ENCODE measurements around the gene NAV2.

NAV2 gene

GRCh38 chr11:20058749-20059458 lies 346.3 kb downstream of the NAV2 start:
- peak; percentile 25 for DNase-seq (ENCODE audit: low read depth)
- TF ChIP-seq, protein P1, sequence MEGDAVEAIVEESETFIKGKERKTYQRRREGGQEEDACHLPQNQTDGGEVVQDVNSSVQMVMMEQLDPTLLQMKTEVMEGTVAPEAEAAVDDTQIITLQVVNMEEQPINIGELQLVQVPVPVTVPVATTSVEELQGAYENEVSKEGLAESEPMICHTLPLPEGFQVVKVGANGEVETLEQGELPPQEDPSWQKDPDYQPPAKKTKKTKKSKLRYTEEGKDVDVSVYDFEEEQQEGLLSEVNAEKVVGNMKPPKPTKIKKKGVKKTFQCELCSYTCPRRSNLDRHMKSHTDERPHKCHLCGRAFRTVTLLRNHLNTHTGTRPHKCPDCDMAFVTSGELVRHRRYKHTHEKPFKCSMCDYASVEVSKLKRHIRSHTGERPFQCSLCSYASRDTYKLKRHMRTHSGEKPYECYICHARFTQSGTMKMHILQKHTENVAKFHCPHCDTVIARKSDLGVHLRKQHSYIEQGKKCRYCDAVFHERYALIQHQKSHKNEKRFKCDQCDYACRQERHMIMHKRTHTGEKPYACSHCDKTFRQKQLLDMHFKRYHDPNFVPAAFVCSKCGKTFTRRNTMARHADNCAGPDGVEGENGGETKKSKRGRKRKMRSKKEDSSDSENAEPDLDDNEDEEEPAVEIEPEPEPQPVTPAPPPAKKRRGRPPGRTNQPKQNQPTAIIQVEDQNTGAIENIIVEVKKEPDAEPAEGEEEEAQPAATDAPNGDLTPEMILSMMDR (conservative IDR thresholded peaks at IDR 0.05; ENCODE audit: low read length): no peak
- no peak overlapping the region for H3K4me3 ChIP-seq (ENCODE audit: low read length)

- H3K4me3 ChIP-seq (ENCODE audit: low read length): no peak overlapping the region
- DNase-seq (ENCODE audit: low read depth): no peak
- TF ChIP-seq, protein P1 (conservative IDR thresholded peaks at IDR 0.05; ENCODE audit: low read length): no peak
Measured at GRCh38 chr11:20059587-20060021, 347.0 kb downstream of the NAV2 start.

DNA sequence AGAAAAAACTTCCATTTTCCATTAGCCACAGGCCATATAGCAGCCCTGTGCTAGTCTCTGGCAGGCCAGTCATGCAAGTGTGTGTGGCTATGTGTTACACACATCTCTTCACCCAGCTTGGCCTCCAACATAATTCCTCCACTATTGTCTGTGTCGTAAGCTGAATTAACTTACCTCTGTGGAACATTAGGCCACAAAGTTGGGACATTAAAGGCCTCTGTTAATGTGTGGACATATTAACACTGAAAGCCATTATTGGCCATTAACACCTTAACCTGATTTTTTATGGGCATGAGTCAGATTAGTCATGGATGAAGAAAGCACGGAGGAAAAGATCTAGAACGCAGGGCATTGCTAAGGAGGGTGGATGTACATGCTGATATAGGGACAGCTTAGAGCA lies 347.5 kb downstream of the NAV2 start:
- TF ChIP-seq, protein P1 (conservative IDR thresholded peaks at IDR 0.05; ENCODE audit: low read length): no peak
- no peak overlapping the region for H3K4me3 ChIP-seq (ENCODE audit: low read length)
- DNase-seq (ENCODE audit: low read depth): no peak

GRCh38 chr11:20060647-20061205 lies 348.1 kb downstream of the NAV2 start:
- TF ChIP-seq, protein P1 (conservative IDR thresholded peaks at IDR 0.05; ENCODE audit: low read length): no peak
- no peak for DNase-seq (ENCODE audit: low read depth)
- no peak overlapping the region for H3K4me3 ChIP-seq (ENCODE audit: low read length)

DNA sequence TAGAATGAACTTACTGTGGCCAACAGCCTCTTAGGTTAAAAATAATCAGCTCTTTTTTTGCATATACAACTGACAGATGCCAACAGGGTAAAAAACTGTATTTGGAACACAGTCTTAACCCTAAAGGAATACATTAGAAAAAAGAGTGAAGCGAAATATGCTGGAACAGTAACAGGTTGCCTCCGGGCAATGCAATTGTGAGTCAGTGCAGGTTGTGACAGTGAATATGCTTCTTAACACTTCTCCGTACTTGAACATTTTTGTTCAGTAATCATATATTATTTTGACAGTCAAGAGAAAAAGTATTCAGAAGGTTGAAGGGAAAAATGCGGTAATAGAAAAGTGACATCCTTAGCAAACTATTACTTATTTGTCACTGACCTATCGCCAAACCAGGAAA lies 349.1 kb downstream of the NAV2 start:
- H3K4me3 ChIP-seq (ENCODE audit: low read length): no peak overlapping the region
- DNase-seq (ENCODE audit: low read depth): no peak
- TF ChIP-seq, protein P1 (conservative IDR thresholded peaks at IDR 0.05; ENCODE audit: low read length): no peak

DNA sequence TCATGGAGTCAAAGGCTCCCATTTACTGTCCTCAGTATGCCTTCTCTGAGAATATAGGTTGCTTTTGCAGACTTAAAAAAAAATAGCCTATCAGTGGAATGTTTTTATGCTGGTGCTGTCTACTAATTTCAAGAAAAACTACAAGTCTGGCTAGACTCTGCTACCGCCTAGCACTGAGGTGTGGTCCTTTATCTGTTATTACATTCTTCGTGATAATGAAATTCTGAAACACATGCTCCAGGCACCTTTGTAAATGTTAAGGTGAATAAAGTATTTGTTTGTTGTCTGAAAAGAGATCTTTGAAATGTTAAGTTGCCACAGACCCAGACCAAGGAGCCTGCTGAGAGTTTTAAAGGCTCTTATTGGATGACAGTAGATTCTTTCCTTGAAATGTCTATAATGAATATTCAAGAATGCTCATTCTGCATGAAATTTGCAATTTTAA lies 352.3 kb downstream of the NAV2 start:
- TF ChIP-seq, protein P1 (conservative IDR thresholded peaks at IDR 0.05; ENCODE audit: low read length): no peak
- no peak overlapping the region for H3K4me3 ChIP-seq (ENCODE audit: low read length)
- no peak for DNase-seq (ENCODE audit: low read depth)

GRCh38 chr11:20065406-20065805 lies 352.8 kb downstream of the NAV2 start:
- H3K4me3 ChIP-seq (ENCODE audit: low read length): no peak overlapping the region
- DNase-seq (ENCODE audit: low read depth): no peak
- TF ChIP-seq, protein P1 (conservative IDR thresholded peaks at IDR 0.05; ENCODE audit: low read length): no peak
